ENCODE data around the gene PLPP6. TPM values are rescaled to one million over a fixed set of nuclear protein-coding genes. Genes with fewer than 3 reads are reported as not detected.
"Not testable (repeated sequence)": the region's sequence is repeated elsewhere in the genome, so short reads cannot be mapped to it uniquely, and the experiment has no call there.

Gene PLPP6
- polyA plus RNA-seq, 3 donors: 15.3 to 18.4 (median 16.1) TPM

GRCh38 chr9:4656196-4656595 lies 5.9 kb upstream of the PLPP6 start:
- DNase-seq (ENCODE audit: extremely low read depth in 1 of 11, low read depth in 9 of 11, low spot score in 4 of 11): not testable (repeated sequence)

- no peak for DNase-seq (ENCODE audit: extremely low read depth in 1 of 11, low read depth in 9 of 11, low spot score in 4 of 11)
These were observed 5.5 kb upstream of the PLPP6 start for GRCh38 chr9:4656621-4657020.

GRCh38 chr9:4657426-4658159 lies 4.5 kb upstream of the PLPP6 start:
- no peak for DNase-seq (ENCODE audit: extremely low read depth in 1 of 11, low read depth in 9 of 11, low spot score in 4 of 11)

- not testable (repeated sequence) for DNase-seq (ENCODE audit: extremely low read depth in 1 of 11, low read depth in 9 of 11, low spot score in 4 of 11)
These were observed 1.4 kb upstream of the PLPP6 start for GRCh38 chr9:4660665-4661064.

GRCh38 chr9:4661165-4661564 lies 929 bp upstream of the PLPP6 start:
- DNase-seq (ENCODE audit: extremely low read depth in 1 of 11, low read depth in 9 of 11, low spot score in 4 of 11): no peak

- DNase-seq (ENCODE audit: extremely low read depth in 1 of 11, low read depth in 9 of 11, low spot score in 4 of 11): no peak
These were observed 483 bp upstream of the PLPP6 start for GRCh38 chr9:4661611-4662010.

- DNase-seq (ENCODE audit: extremely low read depth in 1 of 11, low read depth in 9 of 11, low spot score in 4 of 11): no peak
These were observed 1.1 kb downstream of the PLPP6 start for GRCh38 chr9:4662989-4663792.

GRCh38 chr9:4663956-4664355 lies 1.9 kb downstream of the PLPP6 start:
- no peak for DNase-seq (ENCODE audit: extremely low read depth in 1 of 11, low read depth in 9 of 11, low spot score in 4 of 11)

- no peak for DNase-seq (ENCODE audit: extremely low read depth in 1 of 11, low read depth in 9 of 11, low spot score in 4 of 11)
These were observed 3.3 kb downstream of the PLPP6 start for GRCh38 chr9:4665357-4665756.

- peak in 4 of 11 donors; percentile 51 to 68 (median 57) for DNase-seq (ENCODE audit: extremely low read depth in 1 of 11, low read depth in 9 of 11, low spot score in 4 of 11)
These were observed 4.1 kb downstream of the PLPP6 start, which contains the start of gene SPATA6L for GRCh38 chr9:4666042-4666699. Gene SPATA6L (minus strand): TSS chr9:4666480. CDS start chr9:4666250, 230 bp downstream.

- no peak for DNase-seq (ENCODE audit: extremely low read depth in 1 of 11, low read depth in 9 of 11, low spot score in 4 of 11)
These were observed 5.6 kb downstream of the PLPP6 start for GRCh38 chr9:4667681-4668080.

GRCh38 chr9:4668604-4669003 lies 6.5 kb downstream of the PLPP6 start:
- DNase-seq (ENCODE audit: extremely low read depth in 1 of 11, low read depth in 9 of 11, low spot score in 4 of 11): no peak

- no peak for DNase-seq (ENCODE audit: extremely low read depth in 1 of 11, low read depth in 9 of 11, low spot score in 4 of 11)
These were observed 7.8 kb downstream of the PLPP6 start for GRCh38 chr9:4669890-4670289.

GRCh38 chr9:4670591-4670990 lies 8.5 kb downstream of the PLPP6 start:
- DNase-seq (ENCODE audit: extremely low read depth in 1 of 11, low read depth in 9 of 11, low spot score in 4 of 11): no peak

GRCh38 chr9:4671737-4672136 lies 9.6 kb downstream of the PLPP6 start:
- DNase-seq (ENCODE audit: extremely low read depth in 1 of 11, low read depth in 9 of 11, low spot score in 4 of 11): no peak

- no peak for DNase-seq (ENCODE audit: extremely low read depth in 1 of 11, low read depth in 9 of 11, low spot score in 4 of 11)
These were observed 12.7 kb downstream of the PLPP6 start for GRCh38 chr9:4674783-4675182.

GRCh38 chr9:4677392-4677791 lies 15.3 kb downstream of the PLPP6 start:
- no peak for DNase-seq (ENCODE audit: extremely low read depth in 1 of 11, low read depth in 9 of 11, low spot score in 4 of 11)

GRCh38 chr9:4678679-4679267 lies 16.7 kb downstream of the PLPP6 start:
- DNase-seq (ENCODE audit: extremely low read depth in 1 of 11, low read depth in 9 of 11, low spot score in 4 of 11): peak in 4 of 11 donors; percentile 41 to 80 (median 58)

Measured in renal cortex interstitium (tissue), 11 donors.